ENCODE data around the gene DNAJC18. TPM values are rescaled to one million over a fixed set of nuclear protein-coding genes. Genes with fewer than 3 reads are reported as not detected.

The DNAJC18 gene
- total and polyA plus RNA-seq, 4 donors: 0.66 to 1.8 (median 0.83) TPM

- Histone ChIP-seq H3K27ac (ENCODE audit: low read depth in 1 of 2, low read length in 2 of 2) (no peak overlapping the region), H3K4me3 (ENCODE audit: low read depth in 1 of 3, low read length in 3 of 3) (no peak overlapping the region), H3K27me3 (ENCODE audit: control insufficient read depth in 4 of 4, insufficient read depth in 4 of 4, low read length in 3 of 4) (no peaks in the 10 kb centered on the region), H3K9ac (ENCODE audit: low read depth in 1 of 2, low read length in 2 of 2) (no peak overlapping the region), H3K9me3 (ENCODE audit: control insufficient read depth in 4 of 4, low read length in 3 of 4) (no peaks in the 10 kb centered on the region), H3K36me3 (ENCODE audit: control insufficient read depth in 4 of 4, insufficient read depth in 3 of 4, low read depth in 1 of 4, low read length in 3 of 4) (no peaks in the 10 kb centered on the region), H3K4me1 (ENCODE audit: control insufficient read depth in 4 of 4, insufficient read depth in 4 of 4, low read length in 3 of 4) (no peaks in the 10 kb centered on the region)
- 94% methylated on average over 5 of the region's 5 CpGs for WGBS
- no peak for DNase-seq (ENCODE audit: low spot score)
- TF ChIP-seq HNF4A (conservative IDR thresholded peaks at IDR 0.05): no peak
- no peak for TF ChIP-seq SP1 (IDR thresholded peaks at IDR 0.05)
- no peak for TF ChIP-seq JUND (IDR thresholded peaks at IDR 0.05)
- TF ChIP-seq RAD21 (IDR thresholded peaks at IDR 0.05): no peak
Measured at GRCh38 chr5:139457653-139458306, 18.5 kb upstream of the DNAJC18 start.

GRCh38 chr5:139457241-139457640 lies 17.9 kb upstream of the DNAJC18 start:
- 95% methylated on average over 5 of the region's 5 CpGs for WGBS
- Histone ChIP-seq H3K4me3 (ENCODE audit: low read depth in 1 of 3, low read length in 3 of 3) (no peak overlapping the region), H3K36me3 (ENCODE audit: control insufficient read depth in 4 of 4, insufficient read depth in 3 of 4, low read depth in 1 of 4, low read length in 3 of 4) (no peaks in the 10 kb centered on the region), H3K9ac (ENCODE audit: low read depth in 1 of 2, low read length in 2 of 2) (no peak overlapping the region), H3K27ac (ENCODE audit: low read depth in 1 of 2, low read length in 2 of 2) (no peak overlapping the region), H3K4me1 (ENCODE audit: control insufficient read depth in 4 of 4, insufficient read depth in 4 of 4, low read length in 3 of 4) (no peaks in the 10 kb centered on the region), H3K9me3 (ENCODE audit: control insufficient read depth in 4 of 4, low read length in 3 of 4) (no peaks in the 10 kb centered on the region), H3K27me3 (ENCODE audit: control insufficient read depth in 4 of 4, insufficient read depth in 4 of 4, low read length in 3 of 4) (no peaks in the 10 kb centered on the region)
- no peak for DNase-seq (ENCODE audit: low spot score)
- no peak for TF ChIP-seq HNF4G (IDR thresholded peaks at IDR 0.05)
- no peak for TF ChIP-seq CTCF (IDR thresholded peaks at IDR 0.05; ENCODE audit: low read depth, low read length, missing input control)
- TF ChIP-seq FOXA1 (IDR thresholded peaks at IDR 0.05): no peak
- TF ChIP-seq NR2F2 (IDR thresholded peaks at IDR 0.05): no peak
- TF ChIP-seq RAD21 (IDR thresholded peaks at IDR 0.05): no peak
- no peak for TF ChIP-seq HNF4A (conservative IDR thresholded peaks at IDR 0.05)
- TF ChIP-seq TAF1 (conservative IDR thresholded peaks at IDR 0.05): no peak
- no peak for TF ChIP-seq FOXA2 (IDR thresholded peaks at IDR 0.05)
- TF ChIP-seq EGR1 (IDR thresholded peaks at IDR 0.05; ENCODE audit: low read depth in 2 of 2): no peak
- TF ChIP-seq GABPA (IDR thresholded peaks at IDR 0.05 in 1 of 2, conservative IDR thresholded peaks at IDR 0.05 in 1 of 2): no peak
- no peak for TF ChIP-seq ATF3 (IDR thresholded peaks at IDR 0.05)

- TF ChIP-seq YY1 (IDR thresholded peaks at IDR 0.05): no peak
- TF ChIP-seq TAF1 (conservative IDR thresholded peaks at IDR 0.05): no peak
- TF ChIP-seq JUND (IDR thresholded peaks at IDR 0.05): no peak
- TF ChIP-seq ZBTB33 (IDR thresholded peaks at IDR 0.05): no peak
- no peak for TF ChIP-seq MAX (IDR thresholded peaks at IDR 0.05)
- TF ChIP-seq SP1 (IDR thresholded peaks at IDR 0.05): no peak
- no peak for TF ChIP-seq RXRA (IDR thresholded peaks at IDR 0.05)
- TF ChIP-seq REST (IDR thresholded peaks at IDR 0.05): no peak
- TF ChIP-seq CTCF (IDR thresholded peaks at IDR 0.05; ENCODE audit: low read depth, low read length, missing input control): no peak
- TF ChIP-seq FOXA2 (IDR thresholded peaks at IDR 0.05): no peak
- no peak for TF ChIP-seq HNF4A (conservative IDR thresholded peaks at IDR 0.05)
- no peak overlapping the region for H3K9ac ChIP-seq (ENCODE audit: low read depth in 1 of 2, low read length in 2 of 2)
- H3K36me3 ChIP-seq (ENCODE audit: control insufficient read depth in 4 of 4, insufficient read depth in 3 of 4, low read depth in 1 of 4, low read length in 3 of 4): no peaks in the 10 kb centered on the region
- no peak overlapping the region for H3K27ac ChIP-seq (ENCODE audit: low read depth in 1 of 2, low read length in 2 of 2)
- no peaks in the 10 kb centered on the region for H3K9me3 ChIP-seq (ENCODE audit: control insufficient read depth in 4 of 4, low read length in 3 of 4)
- no peaks in the 10 kb centered on the region for H3K4me1 ChIP-seq (ENCODE audit: control insufficient read depth in 4 of 4, insufficient read depth in 4 of 4, low read length in 3 of 4)
- no peak overlapping the region for H3K4me3 ChIP-seq (ENCODE audit: low read depth in 1 of 3, low read length in 3 of 3)
- no peaks in the 10 kb centered on the region for H3K27me3 ChIP-seq (ENCODE audit: control insufficient read depth in 4 of 4, insufficient read depth in 4 of 4, low read length in 3 of 4)
- WGBS: 92% methylated on average over 12 of the region's 12 CpGs
- DNase-seq (ENCODE audit: low spot score): no peak
Measured at GRCh38 chr5:139456776-139457175, 17.5 kb upstream of the DNAJC18 start.

All from liver (tissue), 9 donors.